Omental fat pad (tissue), 4 donors: ENCODE data around the gene CXCL5. TPM values are rescaled to one million over a fixed set of nuclear protein-coding genes. Genes with fewer than 3 reads are reported as not detected.

Source experiments
- ATAC-seq: fragments of 150-250 bp; one replicate; pipeline ENCODE4 v1.9.1; 2016; ENCODE audit warnings: mild to moderate bottlenecking, moderate library complexity; ENCODE audit not compliant: low FRiP score
- DNase-seq: peaks from one replicate; pipeline ENCODE4 v3.0.0-alpha.2; 2019; ENCODE audit warnings: low spot score
- small RNA-seq: library from RNA; depleted of rRNA; stranded (forward); fragments of <200 nt; gene quantifications from one replicate; pipeline ENCODE3, GENCODE V24; 2016
- total RNA-seq, 4 donors: library from RNA; depleted of rRNA; stranded (reverse); fragments of >200 nt; gene quantifications; one replicate each; pipeline ENCODE4 v1.1.0, GENCODE V29; 2016
- TF ChIP-seq, protein P1 (sequence below), 3 donors: fragments of 450-650 bp; IDR thresholded peaks; one replicate each; pipeline ENCODE4 v1.5.1; 2016 to 2017; ENCODE audit warnings: antibody characterized with exemption in 3 of 3, mild to moderate bottlenecking in 3 of 3, moderate library complexity in 2 of 3

The CXCL5 gene
- total RNA-seq, 4 donors from 2014 or later = 0.56 to 1.8 TPM; not detected in 2

GRCh38 chr4:73945674-73946449 lies 52.6 kb downstream of the CXCL5 start:
- TF ChIP-seq, protein P1, sequence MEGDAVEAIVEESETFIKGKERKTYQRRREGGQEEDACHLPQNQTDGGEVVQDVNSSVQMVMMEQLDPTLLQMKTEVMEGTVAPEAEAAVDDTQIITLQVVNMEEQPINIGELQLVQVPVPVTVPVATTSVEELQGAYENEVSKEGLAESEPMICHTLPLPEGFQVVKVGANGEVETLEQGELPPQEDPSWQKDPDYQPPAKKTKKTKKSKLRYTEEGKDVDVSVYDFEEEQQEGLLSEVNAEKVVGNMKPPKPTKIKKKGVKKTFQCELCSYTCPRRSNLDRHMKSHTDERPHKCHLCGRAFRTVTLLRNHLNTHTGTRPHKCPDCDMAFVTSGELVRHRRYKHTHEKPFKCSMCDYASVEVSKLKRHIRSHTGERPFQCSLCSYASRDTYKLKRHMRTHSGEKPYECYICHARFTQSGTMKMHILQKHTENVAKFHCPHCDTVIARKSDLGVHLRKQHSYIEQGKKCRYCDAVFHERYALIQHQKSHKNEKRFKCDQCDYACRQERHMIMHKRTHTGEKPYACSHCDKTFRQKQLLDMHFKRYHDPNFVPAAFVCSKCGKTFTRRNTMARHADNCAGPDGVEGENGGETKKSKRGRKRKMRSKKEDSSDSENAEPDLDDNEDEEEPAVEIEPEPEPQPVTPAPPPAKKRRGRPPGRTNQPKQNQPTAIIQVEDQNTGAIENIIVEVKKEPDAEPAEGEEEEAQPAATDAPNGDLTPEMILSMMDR (IDR thresholded peaks at IDR 0.05) = no peak
- no peak for DNase-seq
- ATAC-seq = no peak

Small RNA genes lying within 50 kb of the gene (small RNA-seq; reads per million reads assigned to genes)
- not detected for gene RN7SL218P

Other genes starting within 250 kb of the CXCL5 start
- gene CXCL6, start 162.0 kb downstream of the CXCL5 start, total RNA-seq = 10 to 100 TPM in 1 of 4 donors, 1 to 10 TPM in 2, not detected in 1; 1.8 to 15.8 (median 3.1) TPM
- not detected for gene PF4V1, start 145.4 kb downstream of the CXCL5 start, total RNA-seq
- 100 to 1,000 TPM in 1 of 4 donors, 10 to 100 TPM in 1, 1 to 10 TPM in 2; 2.7 to 114 (median 12.9) TPM for gene CXCL1, start 129.3 kb downstream of the CXCL5 start, total RNA-seq
- gene PF4, start 16.6 kb downstream of the CXCL5 start, total RNA-seq = not detected
- 1 to 10 TPM in 2 of 4 donors, not detected in 2; 1.9 to 3.4 TPM for gene PPBP, start 10.5 kb downstream of the CXCL5 start, total RNA-seq
- 10 to 100 TPM in 2 of 4 donors, 1 to 10 TPM in 2; 1.1 to 26.9 (median 6.7) TPM for gene CXCL3, start 40.0 kb upstream of the CXCL5 start, total RNA-seq
- 100 to 1,000 TPM in 1 of 4 donors, 10 to 100 TPM in 3; 27.8 to 295 (median 68.7) TPM for gene CXCL2, start 100.5 kb upstream of the CXCL5 start, total RNA-seq
- gene MTHFD2L, start 159.4 kb upstream of the CXCL5 start, total RNA-seq = 10 to 100 TPM; 12.2 to 23.2 (median 18.4) TPM